Keratinocyte (primary cell): ENCODE results near the gene PWWP2A. TPM values are rescaled to one million over a fixed set of nuclear protein-coding genes. Genes with fewer than 3 reads are reported as not detected.
A peak's percentile ranks its signal among the peaks of the same experiment; 100 is the strongest.

Source experiments
- DNase-seq: peaks from one replicate; pipeline ENCODE4 v3.0.0-alpha.2; 2011; ENCODE audit warnings: low read depth, missing footprints, low spot score
- FAIRE-seq: peaks from 2 replicates; lab custom pipeline; 2011; peaks lifted over from hg19 to GRCh38; lab: Jason Lieb, UNC
- H2AFZ ChIP-seq: 2 replicates; pipeline ENCODE4 v1.6.0; 2012; ENCODE audit warnings: low read length, control low read depth, inconsistent platforms; ENCODE audit not compliant: control insufficient read depth
- H3K27ac ChIP-seq: 2 replicates; pipeline ENCODE4 v1.5.1; 2011; ENCODE audit warnings: low read length; ENCODE audit not compliant: control insufficient read depth, insufficient read depth
- H3K27me3 ChIP-seq: 3 replicates; pipeline ENCODE4 v1.6.0; 2011; ENCODE audit warnings: low read length; ENCODE audit not compliant: control insufficient read depth, insufficient read depth; ENCODE audit errors: extremely low read depth
- H3K36me3 ChIP-seq, 2 experiments: 2 replicates in 1 of 2; 3 replicates in 1 of 2; pipeline ENCODE4 v1.5.1; 2011; ENCODE audit warnings: low read length in 2 of 2, mild to moderate bottlenecking in 1 of 2; ENCODE audit not compliant: control insufficient read depth in 2 of 2, insufficient read depth in 2 of 2; ENCODE audit errors: extremely low read depth in 1 of 2
- H3K4me1 ChIP-seq: 3 replicates; pipeline ENCODE4 v1.5.1; 2011; ENCODE audit warnings: low read length; ENCODE audit not compliant: control insufficient read depth, insufficient read depth; ENCODE audit errors: extremely low read depth
- H3K4me2 ChIP-seq: 3 replicates; pipeline ENCODE4 v1.6.0; 2011; ENCODE audit warnings: low read depth, low read length; ENCODE audit not compliant: control insufficient read depth, insufficient read depth; ENCODE audit errors: extremely low read depth
- H3K4me3 ChIP-seq, 3 experiments: fragments of 200-600 bp in 1 of 3; sonication (generic) in 1 of 3; 2 replicates in 2 of 3; 3 replicates in 1 of 3; pipeline ENCODE4 v1.5.1; 2011 to 2016; ENCODE audit warnings: low read length in 3 of 3, mild to moderate bottlenecking in 3 of 3, control low read depth in 2 of 3, inconsistent platforms in 1 of 3, low read depth in 1 of 3, mixed read lengths in 1 of 3, mixed run types in 1 of 3, moderate library complexity in 1 of 3; ENCODE audit not compliant: control insufficient read depth in 2 of 3, insufficient read depth in 2 of 3; ENCODE audit errors: extremely low read depth in 1 of 3
- H3K79me2 ChIP-seq: 2 replicates; pipeline ENCODE4 v1.6.0; 2012; ENCODE audit warnings: low read length; ENCODE audit not compliant: control insufficient read depth, insufficient read depth
- H3K9ac ChIP-seq: 3 replicates; pipeline ENCODE4 v1.6.0; 2011; ENCODE audit warnings: low read length; ENCODE audit not compliant: control insufficient read depth, insufficient read depth; ENCODE audit errors: extremely low read depth
- H3K9me1 ChIP-seq: 3 replicates; pipeline ENCODE4 v1.6.0; 2011; ENCODE audit warnings: low read length; ENCODE audit not compliant: control insufficient read depth, insufficient read depth; ENCODE audit errors: extremely low read depth
- H3K9me3 ChIP-seq: 2 replicates; pipeline ENCODE4 v1.5.1; 2012; ENCODE audit warnings: low read depth, low read length; ENCODE audit not compliant: control insufficient read depth
- H4K20me1 ChIP-seq: 3 replicates; pipeline ENCODE4 v1.6.0; 2011; ENCODE audit warnings: low read length; ENCODE audit not compliant: control insufficient read depth, insufficient read depth; ENCODE audit errors: extremely low read depth
- EZH2 ChIP-seq: IDR thresholded peaks from one replicate; pipeline ENCODE4 v1.6.1; 2012; ENCODE audit warnings: inconsistent platforms, mild to moderate bottlenecking, low read length, moderate library complexity
- dilution Hi-C: fragments of 300-500 bp; cut with MboI; formaldehyde crosslinking; loops from one replicate; pipeline ENCODE4 v1.7.0; 2020; ENCODE audit warnings: low sequenced_read_pairs; ENCODE audit not compliant: extremely low pct_ligation_motif_present
- polyA minus RNA-seq, 3 experiments: library from RNA; depleted of rRNA, polyadenylated mRNA; stranded (reverse); fragments of >200 nt; gene quantifications; 1 replicate in 1 of 3; 2 replicates in 1 of 3; 3 replicates in 1 of 3; pipeline ENCODE4 v1.2.3, GENCODE V29; 2011
- polyA plus RNA-seq, 5 experiments: library from polyadenylated mRNA; depleted of rRNA in 3 of 5; stranded (reverse) in 3 of 5; stranded (forward) in 1 of 5; unstranded in 1 of 5; fragments of >200 nt; gene quantifications; 1 replicate in 1 of 5; 2 replicates in 3 of 5; 3 replicates in 1 of 5; pipeline versions ENCODE4 v1.2.1 to v1.2.3, GENCODE V29; 2011 to 2012; ENCODE audit warnings: missing spikeins in 2 of 5, low read depth in 1 of 5, low replicate concordance in 1 of 5
- TF ChIP-seq, protein P1 (sequence below), 3 experiments: IDR thresholded peaks in 1 of 3; conservative IDR thresholded peaks in 1 of 3; optimal IDR thresholded peaks in 1 of 3; 2 replicates in 2 of 3; 3 replicates in 1 of 3; pipeline versions ENCODE3 to v1.5.1; 2011; ENCODE audit warnings: low read length in 3 of 3, mild to moderate bottlenecking in 3 of 3, moderate library complexity in 2 of 3, control low read depth in 1 of 3, inconsistent platforms in 1 of 3; ENCODE audit not compliant: insufficient read depth in 2 of 3; ENCODE audit errors: extremely low read depth in 1 of 3

Gene PWWP2A, protein sequence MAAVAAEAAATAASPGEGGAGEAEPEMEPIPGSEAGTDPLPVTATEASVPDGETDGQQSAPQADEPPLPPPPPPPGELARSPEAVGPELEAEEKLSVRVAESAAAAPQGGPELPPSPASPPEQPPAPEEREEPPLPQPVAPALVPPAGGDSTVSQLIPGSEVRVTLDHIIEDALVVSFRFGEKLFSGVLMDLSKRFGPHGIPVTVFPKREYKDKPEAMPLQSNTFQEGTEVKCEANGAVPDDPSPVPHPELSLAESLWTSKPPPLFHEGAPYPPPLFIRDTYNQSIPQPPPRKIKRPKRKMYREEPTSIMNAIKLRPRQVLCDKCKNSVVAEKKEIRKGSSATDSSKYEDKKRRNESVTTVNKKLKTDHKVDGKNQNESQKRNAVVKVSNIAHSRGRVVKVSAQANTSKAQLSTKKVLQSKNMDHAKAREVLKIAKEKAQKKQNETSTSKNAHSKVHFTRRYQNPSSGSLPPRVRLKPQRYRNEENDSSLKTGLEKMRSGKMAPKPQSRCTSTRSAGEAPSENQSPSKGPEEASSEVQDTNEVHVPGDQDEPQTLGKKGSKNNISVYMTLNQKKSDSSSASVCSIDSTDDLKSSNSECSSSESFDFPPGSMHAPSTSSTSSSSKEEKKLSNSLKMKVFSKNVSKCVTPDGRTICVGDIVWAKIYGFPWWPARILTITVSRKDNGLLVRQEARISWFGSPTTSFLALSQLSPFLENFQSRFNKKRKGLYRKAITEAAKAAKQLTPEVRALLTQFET
- polyA plus RNA-seq (11.6 to 13.1 TPM (median 12.4 TPM) in 3 replicates), polyA minus RNA-seq (6.2 to 20.8 TPM (median 7.1 TPM) in 3 replicates)
- polyA plus RNA-seq (2011; ENCODE audit: low read depth), result 7.3 TPM
- 7.6 and 11.9 TPM in 2 replicates for polyA plus RNA-seq (2011; cell fraction: cytosol; rRNA removed)
- 21.7 and 23.0 TPM in 2 replicates for polyA plus RNA-seq (2011; cell fraction: nucleus; rRNA removed)
- polyA plus RNA-seq (2012; ENCODE audit: low replicate concordance), result 10.3 and 10.6 TPM in 2 replicates
- polyA minus RNA-seq (2011; cell fraction: cytosol; rRNA and poly(A)+ RNA removed), result 6.1 TPM
- polyA minus RNA-seq (2011; cell fraction: nucleus; rRNA and poly(A)+ RNA removed), result 6.5 and 17.2 TPM in 2 replicates

DNA sequence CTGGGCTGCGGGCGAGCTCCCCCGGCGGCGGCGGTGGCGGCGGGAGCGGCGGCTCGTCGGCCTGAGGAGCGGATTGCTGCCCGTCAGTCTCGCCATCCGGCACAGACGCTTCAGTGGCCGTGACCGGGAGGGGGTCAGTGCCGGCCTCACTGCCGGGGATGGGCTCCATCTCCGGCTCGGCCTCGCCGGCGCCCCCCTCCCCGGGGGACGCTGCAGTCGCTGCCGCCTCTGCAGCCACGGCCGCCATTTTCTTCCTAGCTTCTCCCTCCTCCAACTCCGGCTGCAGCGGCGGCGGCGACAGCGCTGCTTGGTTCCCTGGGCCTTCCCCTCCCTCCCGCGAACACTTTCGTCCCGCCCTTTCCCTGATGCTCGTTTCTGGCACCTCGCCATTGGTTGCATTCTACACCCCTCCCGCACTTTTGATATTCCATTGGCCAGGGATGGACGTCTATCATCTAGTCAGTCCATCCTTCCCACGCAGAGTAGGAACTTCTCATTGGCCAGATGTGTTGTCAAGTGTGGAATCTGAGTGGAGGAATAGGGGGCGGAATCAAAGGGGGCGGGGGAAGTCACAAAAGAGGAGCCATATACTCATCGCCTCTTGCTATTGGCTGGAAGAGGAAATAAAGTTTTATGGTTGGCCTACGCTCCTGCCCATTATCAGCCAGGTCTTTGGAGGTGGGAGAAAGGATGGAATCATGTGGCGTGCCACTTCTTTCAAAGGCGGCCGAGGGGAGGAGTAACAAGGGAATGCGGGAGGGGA, at the start of gene PWWP2A:
PWWP2A (minus strand) TSS at position 309 of the 763 bp plus-strand sequence; CDS start at position 247, 62 bp downstream.
- FAIRE-seq, result peak; percentile 97
- H3K79me2 ChIP-seq, result peaks cover 20% of the 10 kb centered on the region

DNA sequence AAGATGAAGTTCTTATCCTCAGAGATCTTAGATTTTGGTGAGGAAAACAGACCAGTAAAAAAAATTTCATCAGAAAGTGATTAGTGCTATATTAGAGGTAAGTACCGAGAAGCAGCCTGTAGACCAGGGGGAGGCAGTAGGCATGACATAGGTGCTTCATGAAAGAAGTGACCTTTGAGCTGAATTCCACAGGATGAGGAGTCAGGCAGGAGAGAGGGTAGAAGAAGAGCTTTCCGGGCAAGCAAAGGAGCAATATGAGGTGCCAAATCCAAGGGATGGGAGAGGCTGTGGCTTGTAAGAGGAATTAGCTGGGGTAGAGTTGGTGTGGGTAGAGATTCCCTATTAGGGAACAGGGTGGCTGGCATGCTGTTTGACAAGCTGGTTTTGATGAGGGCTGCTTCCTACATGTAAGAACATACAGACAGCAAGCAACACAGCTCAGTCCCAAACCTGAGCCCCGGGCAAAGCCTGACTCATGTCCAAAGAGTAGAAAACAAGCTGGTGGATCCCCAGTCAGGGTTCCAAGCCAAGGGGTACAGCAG, 48.4 kb upstream of the PWWP2A start:
- no peak for DNase-seq
- H2AFZ ChIP-seq, result peak overlapping the region; percentile 81
- FAIRE-seq, result peak; percentile 75
- no peaks in the 10 kb centered on the region for H3K9me3 ChIP-seq
- no peak overlapping the region for H3K4me3 ChIP-seq
- H3K27me3 ChIP-seq, result no peaks in the 10 kb centered on the region
- H3K9me1 ChIP-seq, result peaks cover 2% of the 10 kb centered on the region
- H3K27ac ChIP-seq, result peak overlapping the region; percentile 63
- H3K9ac ChIP-seq, result peak overlapping the region; percentile 28
- H4K20me1 ChIP-seq, result no peaks in the 10 kb centered on the region
- no peaks in the 10 kb centered on the region for H3K79me2 ChIP-seq
- TF ChIP-seq EZH2, result no peak
- TF ChIP-seq, protein P1, sequence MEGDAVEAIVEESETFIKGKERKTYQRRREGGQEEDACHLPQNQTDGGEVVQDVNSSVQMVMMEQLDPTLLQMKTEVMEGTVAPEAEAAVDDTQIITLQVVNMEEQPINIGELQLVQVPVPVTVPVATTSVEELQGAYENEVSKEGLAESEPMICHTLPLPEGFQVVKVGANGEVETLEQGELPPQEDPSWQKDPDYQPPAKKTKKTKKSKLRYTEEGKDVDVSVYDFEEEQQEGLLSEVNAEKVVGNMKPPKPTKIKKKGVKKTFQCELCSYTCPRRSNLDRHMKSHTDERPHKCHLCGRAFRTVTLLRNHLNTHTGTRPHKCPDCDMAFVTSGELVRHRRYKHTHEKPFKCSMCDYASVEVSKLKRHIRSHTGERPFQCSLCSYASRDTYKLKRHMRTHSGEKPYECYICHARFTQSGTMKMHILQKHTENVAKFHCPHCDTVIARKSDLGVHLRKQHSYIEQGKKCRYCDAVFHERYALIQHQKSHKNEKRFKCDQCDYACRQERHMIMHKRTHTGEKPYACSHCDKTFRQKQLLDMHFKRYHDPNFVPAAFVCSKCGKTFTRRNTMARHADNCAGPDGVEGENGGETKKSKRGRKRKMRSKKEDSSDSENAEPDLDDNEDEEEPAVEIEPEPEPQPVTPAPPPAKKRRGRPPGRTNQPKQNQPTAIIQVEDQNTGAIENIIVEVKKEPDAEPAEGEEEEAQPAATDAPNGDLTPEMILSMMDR (optimal IDR thresholded peaks at IDR 0.05 in 1 of 3, IDR thresholded peaks at IDR 0.05 in 1 of 3, conservative IDR thresholded peaks at IDR 0.05 in 1 of 3; ENCODE audit: extremely low read depth in 1 of 3, insufficient read depth in 2 of 3, low read length in 3 of 3), result peak in 1 of 3 experiments; percentile 3
- dilution Hi-C loops, result no loop called here
- peaks cover 53% of the 10 kb centered on the region for H3K4me1 ChIP-seq
- H3K36me3 ChIP-seq, result no peaks in the 10 kb centered on the region
- H3K4me2 ChIP-seq, result peak overlapping the region; percentile 69

More for the DNA sequence above, at the start of gene PWWP2A:
- H2AFZ ChIP-seq, result peak within 1 kb of the TSS; percentile 87
- H3K9me1 ChIP-seq, result no peaks in the 10 kb centered on the region
- H4K20me1 ChIP-seq, result no peaks in the 10 kb centered on the region
- no peaks in the 10 kb centered on the region for H3K27me3 ChIP-seq
- H3K9me3 ChIP-seq, result no peaks in the 10 kb centered on the region
- H3K36me3 ChIP-seq, result no peaks in the 10 kb centered on the region
- dilution Hi-C loops, result no loop called here
- no peak for TF ChIP-seq EZH2
- TF ChIP-seq, protein P1 (optimal IDR thresholded peaks at IDR 0.05 in 1 of 3, IDR thresholded peaks at IDR 0.05 in 1 of 3, conservative IDR thresholded peaks at IDR 0.05 in 1 of 3; ENCODE audit: extremely low read depth in 1 of 3, insufficient read depth in 2 of 3, low read length in 3 of 3), result peak in 1 of 3 experiments; percentile 5
- peak within 1 kb of the TSS; percentile 84 for H3K4me2 ChIP-seq
- peak within 1 kb of the TSS; percentile 85 for H3K9ac ChIP-seq
- H3K4me3 ChIP-seq, result peak within 1 kb of the TSS; percentile 79 to 98 (median 88)
- H3K27ac ChIP-seq, result peak within 1 kb of the TSS; percentile 69
- peak; percentile 99 for DNase-seq
- H3K4me1 ChIP-seq, result peaks cover 10% of the 10 kb centered on the region
